ENCODE data around the gene UBE2H. TPM values are rescaled to one million over a fixed set of nuclear protein-coding genes. Genes with fewer than 3 reads are reported as not detected.
"Not testable (repeated sequence)": the region's sequence is repeated elsewhere in the genome, so short reads cannot be mapped to it uniquely, and the experiment has no call there.

The UBE2H gene
- total RNA-seq, 1 donor from 2014 or later = 112 TPM

- TF ChIP-seq CTCF (IDR thresholded peaks at IDR 0.05; ENCODE audit: borderline replicate concordance) = no peak
- H3K9me3 ChIP-seq (replicated peaks) = no peaks in the 10 kb centered on the region
Measured at GRCh38 chr7:129865093-129865924, 87.5 kb downstream of the UBE2H start.

GRCh38 chr7:129864676-129865075 is 88.1 kb downstream of the UBE2H start:
- Histone ChIP-seq H3K27ac (replicated peaks) (peak overlapping the region; percentile 88), H3K4me1 (peaks cover 89% of the 10 kb centered on the region)
- H3K4me3 ChIP-seq; DNase-seq; intact Hi-C loops (cut with micrococcal nuclease); H3K27me3 ChIP-seq (ENCODE audit: low read depth); H3K36me3 ChIP-seq; H3K9me3 ChIP-seq (replicated peaks): not testable (repeated sequence)

More at GRCh38 chr7:129865093-129865924, 87.5 kb downstream of the UBE2H start:
- Histone ChIP-seq H3K27ac (replicated peaks) (peak overlapping the region; percentile 88), H3K4me3 (no peak overlapping the region), H3K4me1 (peaks cover 89% of the 10 kb centered on the region), H3K36me3 (no peaks in the 10 kb centered on the region), H3K27me3 (ENCODE audit: low read depth) (no peaks in the 10 kb centered on the region)
- no peak for DNase-seq
- intact Hi-C loops (cut with micrococcal nuclease) = no loop called here

- peaks cover 89% of the 10 kb centered on the region for H3K4me1 ChIP-seq
- no peaks in the 10 kb centered on the region for H3K27me3 ChIP-seq (ENCODE audit: low read depth)
- H3K4me3 ChIP-seq = no peak overlapping the region
- no peak for DNase-seq
- H3K9me3 ChIP-seq (replicated peaks) = no peaks in the 10 kb centered on the region
- TF ChIP-seq CTCF (IDR thresholded peaks at IDR 0.05; ENCODE audit: borderline replicate concordance) = no peak
- H3K36me3 ChIP-seq = no peaks in the 10 kb centered on the region
- H3K27ac ChIP-seq (replicated peaks) = peak overlapping the region; percentile 88
- intact Hi-C loops (cut with micrococcal nuclease) = no loop called here
Measured at GRCh38 chr7:129864042-129864441, 88.7 kb downstream of the UBE2H start.

- Histone ChIP-seq H3K27ac (replicated peaks) (peak overlapping the region; percentile 88), H3K9me3 (replicated peaks) (no peaks in the 10 kb centered on the region), H3K36me3 (no peaks in the 10 kb centered on the region), H3K4me1 (peaks cover 92% of the 10 kb centered on the region), H3K27me3 (ENCODE audit: low read depth) (no peaks in the 10 kb centered on the region), H3K4me3 (no peak overlapping the region)
- intact Hi-C loops (cut with micrococcal nuclease) = no loop called here
- TF ChIP-seq CTCF (IDR thresholded peaks at IDR 0.05; ENCODE audit: borderline replicate concordance) = no peak
- DNase-seq = no peak
Measured at GRCh38 chr7:129862682-129863081, 90.1 kb downstream of the UBE2H start.

- peaks cover 99% of the 10 kb centered on the region for H3K4me1 ChIP-seq
- H3K4me3 ChIP-seq; H3K27me3 ChIP-seq (ENCODE audit: low read depth); H3K9me3 ChIP-seq (replicated peaks); intact Hi-C loops (cut with micrococcal nuclease); DNase-seq: not testable (repeated sequence)
- peaks cover 11% of the 10 kb centered on the region for H3K36me3 ChIP-seq
- H3K27ac ChIP-seq (replicated peaks) = peak overlapping the region; percentile 88
Measured at GRCh38 chr7:129860784-129861183, 92.0 kb downstream of the UBE2H start.

- peak overlapping the region; percentile 88 for H3K27ac ChIP-seq (replicated peaks)
- no peaks in the 10 kb centered on the region for H3K27me3 ChIP-seq (ENCODE audit: low read depth)
- peak overlapping the region; percentile 26 for H3K4me3 ChIP-seq
- peaks cover 16% of the 10 kb centered on the region for H3K36me3 ChIP-seq
- H3K4me1 ChIP-seq = peaks cover 99% of the 10 kb centered on the region
- DNase-seq = no peak
- no peaks in the 10 kb centered on the region for H3K9me3 ChIP-seq (replicated peaks)
- TF ChIP-seq CTCF (IDR thresholded peaks at IDR 0.05; ENCODE audit: borderline replicate concordance) = no peak
- intact Hi-C loops (cut with micrococcal nuclease) = no loop called here
Measured at GRCh38 chr7:129859183-129859582, 93.6 kb downstream of the UBE2H start.
